B cell (primary cell): ENCODE results near the gene CYP1A1.

ENCODE experiments used
- EZH2 ChIP-seq: IDR thresholded peaks from 2 replicates; pipeline ENCODE4 v1.6.1; 2012; ENCODE audit warnings: borderline replicate concordance, low read depth, mild to moderate bottlenecking, moderate library complexity, low read length; ENCODE audit not compliant: insufficient read depth, poor library complexity, severe bottlenecking
- TF ChIP-seq, protein P1 (sequence below): fragments of 200-600 bp; IDR thresholded peaks from one replicate; pipeline ENCODE4 v1.8.0; 2022; ENCODE audit warnings: antibody characterized with exemption, mild to moderate bottlenecking

- TF ChIP-seq, protein P1, sequence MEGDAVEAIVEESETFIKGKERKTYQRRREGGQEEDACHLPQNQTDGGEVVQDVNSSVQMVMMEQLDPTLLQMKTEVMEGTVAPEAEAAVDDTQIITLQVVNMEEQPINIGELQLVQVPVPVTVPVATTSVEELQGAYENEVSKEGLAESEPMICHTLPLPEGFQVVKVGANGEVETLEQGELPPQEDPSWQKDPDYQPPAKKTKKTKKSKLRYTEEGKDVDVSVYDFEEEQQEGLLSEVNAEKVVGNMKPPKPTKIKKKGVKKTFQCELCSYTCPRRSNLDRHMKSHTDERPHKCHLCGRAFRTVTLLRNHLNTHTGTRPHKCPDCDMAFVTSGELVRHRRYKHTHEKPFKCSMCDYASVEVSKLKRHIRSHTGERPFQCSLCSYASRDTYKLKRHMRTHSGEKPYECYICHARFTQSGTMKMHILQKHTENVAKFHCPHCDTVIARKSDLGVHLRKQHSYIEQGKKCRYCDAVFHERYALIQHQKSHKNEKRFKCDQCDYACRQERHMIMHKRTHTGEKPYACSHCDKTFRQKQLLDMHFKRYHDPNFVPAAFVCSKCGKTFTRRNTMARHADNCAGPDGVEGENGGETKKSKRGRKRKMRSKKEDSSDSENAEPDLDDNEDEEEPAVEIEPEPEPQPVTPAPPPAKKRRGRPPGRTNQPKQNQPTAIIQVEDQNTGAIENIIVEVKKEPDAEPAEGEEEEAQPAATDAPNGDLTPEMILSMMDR: no peak
- no peak for TF ChIP-seq EZH2
Observed at GRCh38 chr15:74709011-74709410, 16.3 kb downstream of the CYP1A1 start.
